Smooth muscle cell of the brain vasculature (primary cell): ENCODE results near the gene SLC16A2.

Experiments
- DNase-seq: peaks from one replicate; pipeline ENCODE4 v3.0.0-alpha.2; 2012; ENCODE audit warnings: low read depth, low spot score

The SLC16A2 gene

DNA sequence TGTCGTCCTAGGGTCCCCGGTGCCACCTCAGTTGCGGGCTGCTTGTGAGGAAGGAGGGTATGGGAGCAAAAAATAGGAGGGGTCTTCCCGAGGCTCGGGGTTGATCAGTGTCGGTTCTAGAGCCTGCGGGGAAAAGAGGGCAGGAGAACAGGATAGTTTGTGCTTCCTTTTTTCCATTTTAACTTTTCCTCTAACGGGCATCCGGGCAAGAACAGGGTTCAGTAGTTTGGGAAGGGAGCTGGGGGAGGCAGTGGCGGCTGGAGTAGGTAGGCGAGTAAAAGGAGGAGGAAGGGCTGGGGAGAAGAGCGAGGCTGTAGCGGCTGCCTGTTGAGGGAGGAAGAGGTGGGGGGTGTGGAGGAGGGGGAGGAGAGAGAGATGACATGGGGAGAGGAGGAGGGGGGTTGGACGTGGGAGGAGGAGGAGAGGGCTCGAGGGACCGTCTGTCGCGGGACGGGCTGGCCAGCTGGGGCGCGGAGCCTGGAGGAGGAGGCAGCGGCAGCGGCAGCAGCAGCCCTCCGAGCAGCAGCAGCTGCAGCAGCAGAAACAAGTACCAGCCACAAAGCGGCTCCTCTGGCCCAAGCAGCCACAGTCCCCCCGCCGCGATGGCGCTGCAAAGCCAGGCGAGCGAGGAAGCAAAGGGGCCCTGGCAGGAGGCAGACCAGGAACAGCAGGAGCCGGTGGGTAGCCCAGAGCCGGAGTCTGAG, at the start of gene SLC16A2:
TSS of gene SLC16A2 (plus strand) at position 458 of the 704 bp plus-strand sequence. CDS start at position 603, 145 bp downstream.
- no peak for DNase-seq

DNA sequence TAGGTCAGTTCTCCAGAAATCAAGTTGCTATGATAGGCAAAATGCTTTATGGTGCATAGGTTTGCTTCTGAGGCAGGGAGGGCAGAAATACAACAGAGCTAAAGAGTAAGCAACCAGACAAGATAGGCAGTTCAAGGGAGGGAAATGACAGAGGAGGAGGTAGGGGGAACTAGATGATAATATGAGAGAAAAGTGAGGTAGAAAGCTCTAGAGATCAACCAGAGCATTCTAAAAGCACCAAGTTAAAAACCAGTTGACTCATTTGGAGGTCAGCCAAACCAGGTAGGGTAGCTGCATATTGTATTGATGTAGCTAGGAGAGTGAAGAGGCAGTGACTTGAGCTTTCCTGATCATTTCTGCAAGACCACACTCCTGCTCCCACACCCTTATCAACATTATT, 49.0 kb upstream of the SLC16A2 start:
- DNase-seq = no peak

DNA sequence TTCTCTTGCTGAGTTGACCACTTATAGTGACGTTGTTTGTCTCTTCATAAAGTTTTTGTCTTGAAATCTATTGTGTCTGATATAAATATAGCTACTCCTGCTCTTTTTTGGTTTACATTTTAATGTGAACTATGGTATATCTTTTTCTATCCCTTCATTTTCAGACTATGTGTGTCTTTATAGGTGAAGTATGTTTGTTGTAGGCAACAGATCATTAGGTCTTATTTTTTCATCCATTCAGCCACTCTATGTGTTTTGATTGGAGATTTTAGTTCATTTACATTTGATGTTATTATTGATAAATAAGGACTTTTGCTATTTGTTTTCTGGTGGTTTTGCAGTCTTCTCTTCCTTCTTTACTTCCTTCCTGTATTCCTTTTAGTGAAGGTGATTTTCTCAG, 44.0 kb upstream of the SLC16A2 start:
- DNase-seq = no peak

DNA sequence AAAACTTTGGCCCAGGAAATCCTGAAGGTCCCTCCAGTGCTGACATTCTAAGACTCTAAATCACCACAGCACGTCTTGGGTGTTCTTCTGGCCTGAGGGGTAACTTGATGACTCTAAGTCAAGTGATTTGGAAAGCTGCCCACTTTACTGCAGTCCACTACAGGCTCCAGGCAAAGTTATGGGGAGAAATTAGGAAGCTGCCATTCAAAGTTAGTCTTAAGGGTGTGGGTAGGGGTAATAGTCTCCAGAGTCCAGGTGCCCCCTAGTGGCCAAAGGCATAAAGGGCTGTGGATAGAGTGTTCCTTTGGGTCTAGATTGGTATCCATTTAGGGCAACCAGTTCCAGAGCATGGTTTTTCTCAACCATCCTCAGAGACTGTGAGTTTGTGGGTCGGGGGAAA, 38.7 kb upstream of the SLC16A2 start:
- DNase-seq = peak; percentile 9

DNA sequence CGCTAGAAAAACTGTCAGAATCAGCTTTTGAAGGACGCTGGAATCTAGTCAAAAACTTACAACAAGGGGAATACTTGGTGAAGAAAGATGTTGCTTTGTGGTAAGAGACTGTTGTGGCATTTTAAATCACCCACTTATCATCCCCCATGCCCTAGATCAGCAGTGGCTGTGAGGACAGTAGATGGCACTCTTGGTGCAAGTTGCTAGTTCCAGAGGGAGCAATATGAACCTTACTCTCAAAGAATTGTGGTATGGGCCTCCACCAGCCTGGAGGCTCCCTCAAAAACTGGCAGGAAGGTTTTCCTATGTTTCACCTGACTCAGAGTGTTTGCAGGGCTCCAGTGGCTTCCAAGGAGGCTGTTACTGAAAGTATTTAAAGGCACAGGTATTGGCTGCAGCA, 37.7 kb upstream of the SLC16A2 start:
- DNase-seq = peak; percentile 7

DNA sequence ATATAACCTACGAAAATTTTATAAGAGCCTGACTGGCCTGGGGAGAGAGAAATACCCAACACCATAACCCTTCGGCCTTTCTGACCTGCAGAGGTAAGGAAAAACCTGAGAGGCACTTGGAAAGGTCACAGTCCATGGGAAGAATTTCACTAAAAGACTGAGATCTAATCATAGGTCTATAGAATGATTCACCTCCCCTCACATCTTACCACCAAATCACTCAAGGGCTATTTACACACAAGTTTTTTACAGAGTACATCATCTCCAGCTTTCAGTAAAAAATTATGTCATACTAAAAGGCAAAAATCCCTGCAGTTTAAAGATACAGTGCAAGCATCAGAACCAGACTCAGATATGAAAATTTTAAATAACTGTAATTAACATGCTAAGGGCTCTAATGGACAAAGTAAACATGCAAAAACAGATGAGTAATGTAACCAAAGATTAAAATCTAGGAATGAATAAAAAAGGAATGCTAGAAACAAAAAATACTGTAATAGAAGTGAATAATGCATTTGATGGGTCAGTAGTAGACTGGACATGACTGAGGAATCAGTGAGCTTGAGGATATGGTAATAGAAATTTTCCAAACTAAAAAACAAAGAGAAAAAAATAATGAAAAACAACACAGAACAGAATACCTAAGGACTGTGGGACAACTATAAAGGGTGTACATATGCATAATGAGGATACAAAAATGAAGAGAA, 32.1 kb upstream of the SLC16A2 start:
- no peak for DNase-seq

DNA sequence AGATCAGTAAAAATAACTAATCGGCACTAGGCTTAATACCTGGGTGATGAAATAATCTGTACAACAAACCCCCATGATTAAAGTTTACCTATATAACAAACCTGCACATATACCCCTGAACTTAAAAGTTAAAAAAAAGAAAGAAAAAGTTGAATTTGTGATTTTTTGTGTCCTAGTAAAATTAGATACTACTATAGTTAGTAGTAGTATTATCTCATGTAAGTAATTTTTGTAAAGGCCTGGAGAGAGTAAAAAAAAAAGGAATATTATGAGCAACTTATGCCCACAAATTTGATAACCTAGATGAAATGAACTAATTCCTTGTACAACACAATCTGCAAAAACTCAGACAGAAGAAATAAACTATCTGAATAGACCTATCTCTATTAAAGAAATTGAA, 25.7 kb upstream of the SLC16A2 start:
- DNase-seq = no peak

DNA sequence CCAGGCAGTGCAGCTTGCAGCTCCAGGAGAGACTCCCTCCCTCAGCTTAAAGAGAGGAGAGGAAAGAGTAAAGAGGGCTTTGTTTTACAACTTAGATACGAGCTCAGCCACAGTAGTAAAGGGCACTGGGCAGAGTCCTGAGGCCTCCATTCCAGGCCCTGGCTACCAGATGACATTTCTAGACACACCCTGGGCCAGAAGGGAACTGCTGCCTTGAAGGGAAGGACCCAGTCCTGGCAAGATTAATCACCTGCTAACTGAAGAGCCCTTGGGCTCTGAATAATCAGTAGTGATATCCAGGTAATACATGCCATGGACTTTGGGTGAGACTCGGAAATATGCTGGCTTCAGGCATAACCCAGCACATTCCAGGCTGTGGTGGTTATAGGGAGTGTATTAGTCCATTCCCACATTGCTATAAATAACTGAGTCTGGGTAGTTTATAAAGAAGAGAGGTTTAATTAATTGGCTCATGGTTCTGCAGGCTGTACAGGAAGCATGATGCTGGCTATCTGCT, 15.3 kb upstream of the SLC16A2 start:
- DNase-seq = no peak

DNA sequence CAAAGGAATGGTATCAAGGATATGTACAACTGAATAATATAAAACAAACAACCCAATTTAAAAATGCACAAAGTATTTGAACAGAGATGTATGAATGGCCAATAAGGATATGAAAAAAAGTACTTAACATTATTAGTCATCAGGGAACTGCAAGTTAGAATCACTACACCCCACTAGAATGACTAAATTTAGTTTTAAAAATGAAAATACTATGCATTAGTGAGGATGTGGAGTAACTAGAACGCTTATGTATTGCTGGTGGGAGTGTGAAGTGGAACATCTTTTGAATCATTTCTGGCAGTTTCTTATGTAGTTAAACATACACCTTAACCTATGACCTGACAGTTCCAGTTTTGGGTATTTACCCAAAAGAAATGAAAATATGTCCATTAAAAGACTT, 13.0 kb upstream of the SLC16A2 start:
- no peak for DNase-seq

DNA sequence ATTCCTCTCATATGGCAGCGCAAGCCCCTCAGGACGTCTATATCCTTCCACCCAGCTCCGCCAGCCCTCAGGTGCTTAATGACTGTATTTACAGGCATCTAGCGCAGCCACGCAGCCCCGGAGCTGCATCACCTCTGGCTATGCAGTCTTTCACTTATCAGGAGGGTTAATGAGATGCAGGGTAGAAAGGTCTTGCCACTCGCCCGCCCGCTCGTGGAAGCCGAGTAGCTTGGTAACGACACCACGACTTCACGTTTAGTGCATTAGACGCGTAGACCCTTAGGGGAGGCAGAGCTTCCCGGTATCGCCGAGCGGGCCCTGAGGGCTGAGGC, 1.5 kb upstream of the SLC16A2 start:
- no peak for DNase-seq

DNA sequence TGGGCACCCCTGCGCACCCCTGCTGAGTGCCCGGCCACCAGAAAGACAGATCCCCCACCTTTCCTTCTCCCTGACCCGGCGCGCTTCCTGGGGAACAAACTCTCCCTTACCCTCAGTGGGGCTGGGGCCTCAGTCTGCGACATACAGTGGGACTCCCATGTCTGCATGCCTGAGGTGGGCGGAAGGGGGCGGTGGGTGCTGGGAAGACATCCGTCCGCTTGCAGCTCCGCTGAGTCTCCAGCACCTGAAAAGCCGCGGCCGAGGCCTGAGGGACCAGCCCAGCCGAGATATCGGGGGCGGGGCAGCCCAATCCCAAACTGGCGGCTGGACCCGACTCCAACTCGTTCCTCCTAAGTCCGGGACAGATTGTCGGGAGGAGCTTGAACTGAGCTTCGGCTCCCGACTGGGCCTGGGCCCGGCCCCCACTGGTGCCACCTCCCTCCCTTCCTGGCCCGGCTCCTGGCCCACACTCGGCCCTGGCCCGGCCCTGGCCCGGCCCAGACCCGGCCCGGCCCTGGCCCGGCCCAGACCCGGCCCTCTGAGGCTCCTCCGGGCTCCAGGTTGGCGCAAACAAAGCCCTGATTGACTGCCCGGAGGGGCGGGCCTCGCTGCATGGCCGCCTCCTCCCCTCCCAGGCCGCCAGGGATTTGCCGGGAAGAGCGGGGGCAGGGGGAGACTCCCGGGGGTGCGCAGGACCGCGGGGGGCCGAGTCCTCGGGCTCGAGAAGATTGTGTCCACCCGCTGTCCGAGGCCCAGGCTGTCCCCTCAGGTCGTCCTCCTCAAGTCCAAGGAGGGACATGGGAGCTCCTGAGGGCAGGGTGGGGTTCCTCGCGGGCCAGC, 877 bp upstream of the SLC16A2 start:
- DNase-seq = no peak

DNA sequence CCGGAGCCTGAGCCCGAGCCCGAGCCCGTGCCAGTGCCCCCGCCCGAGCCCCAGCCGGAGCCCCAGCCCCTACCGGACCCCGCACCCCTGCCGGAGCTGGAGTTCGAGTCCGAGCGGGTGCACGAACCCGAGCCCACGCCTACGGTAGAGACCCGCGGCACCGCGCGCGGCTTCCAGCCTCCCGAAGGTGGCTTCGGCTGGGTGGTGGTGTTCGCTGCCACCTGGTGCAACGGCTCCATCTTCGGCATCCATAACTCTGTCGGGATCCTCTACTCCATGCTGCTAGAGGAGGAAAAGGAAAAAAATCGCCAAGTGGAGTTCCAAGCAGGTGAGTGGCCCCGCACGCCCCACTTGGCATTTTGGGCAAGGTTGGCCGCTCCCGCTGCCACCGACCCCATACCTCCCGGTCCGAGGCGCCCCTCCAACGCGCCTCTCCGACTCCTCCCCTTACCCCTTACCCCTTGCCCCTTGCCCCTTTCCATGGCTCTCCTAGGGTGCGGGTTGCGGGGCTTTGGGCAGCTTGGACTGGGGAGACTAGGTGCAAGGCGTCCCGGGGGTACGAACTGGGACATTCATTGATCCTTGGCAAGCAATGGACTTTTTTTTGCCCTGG, 553 bp downstream of the SLC16A2 start:
- no peak for DNase-seq

DNA sequence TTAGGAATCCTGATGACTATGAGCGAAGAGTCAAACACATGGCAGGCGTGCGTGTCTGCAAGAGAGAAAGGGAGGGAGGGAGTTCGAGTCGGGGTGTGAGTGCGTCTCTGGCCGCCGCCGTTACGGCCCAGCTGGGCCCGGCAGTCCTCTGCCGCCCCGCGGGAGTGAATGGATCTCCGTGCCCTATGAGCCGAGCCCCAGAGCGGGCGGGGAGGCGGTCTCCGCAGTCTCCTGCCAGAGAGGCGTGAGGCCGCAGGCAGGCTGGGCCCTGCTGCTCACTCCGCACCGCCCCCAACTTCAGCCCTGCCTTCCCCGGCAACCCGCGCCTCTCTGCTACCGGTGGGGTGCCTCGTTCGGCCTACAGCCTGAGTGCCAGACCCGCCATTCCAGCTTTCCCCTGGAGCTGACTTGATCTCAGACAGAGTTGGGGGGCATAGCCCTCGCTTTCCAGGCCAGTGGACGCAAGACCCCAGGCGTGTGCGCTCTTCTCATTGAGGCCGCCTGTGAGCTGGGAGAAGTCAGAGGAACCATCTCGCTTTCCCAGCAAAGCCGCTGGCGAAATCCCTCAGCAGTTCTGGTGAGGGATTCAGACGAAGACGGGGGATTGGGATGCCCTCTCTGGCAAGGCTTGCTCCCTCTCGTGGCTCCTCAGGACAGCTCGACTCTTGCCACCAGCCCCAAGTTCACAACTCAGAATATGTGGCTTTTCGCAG, 1.4 kb downstream of the SLC16A2 start:
- no peak for DNase-seq

DNA sequence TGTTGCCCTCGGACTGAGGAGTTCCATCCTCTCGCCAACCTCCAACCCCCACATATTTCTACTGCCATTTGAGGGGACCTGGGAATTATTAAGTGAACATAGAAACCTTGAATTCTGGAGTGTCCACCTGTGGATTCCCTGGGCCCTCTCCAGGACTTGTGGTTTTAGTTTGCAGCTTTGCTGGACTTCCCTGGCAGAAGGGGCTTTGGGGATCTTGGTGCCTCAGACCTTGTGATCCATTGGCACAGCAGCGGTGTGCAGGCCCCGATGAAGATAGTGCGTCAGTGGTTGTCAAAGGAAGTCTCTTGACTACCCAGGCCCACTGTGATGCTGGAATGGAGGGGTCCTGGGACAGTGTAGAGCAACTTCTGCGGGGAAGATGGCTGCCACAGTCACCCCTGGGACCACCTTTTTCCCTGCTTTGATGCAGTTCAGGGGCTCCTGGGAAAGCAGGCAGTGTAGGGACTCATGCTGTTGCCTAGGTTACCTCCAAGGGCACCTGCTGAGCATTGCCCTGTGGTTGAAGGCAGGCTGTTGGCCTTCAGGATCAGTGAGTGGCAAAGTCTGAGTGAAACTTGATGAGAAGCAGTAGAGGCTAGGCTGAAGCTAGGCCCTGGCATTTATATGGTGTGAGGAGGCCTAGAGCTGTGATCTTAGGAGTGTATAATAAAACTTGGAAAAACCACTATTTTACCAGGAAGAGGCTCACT, 2.2 kb downstream of the SLC16A2 start:
- DNase-seq = no peak

DNA sequence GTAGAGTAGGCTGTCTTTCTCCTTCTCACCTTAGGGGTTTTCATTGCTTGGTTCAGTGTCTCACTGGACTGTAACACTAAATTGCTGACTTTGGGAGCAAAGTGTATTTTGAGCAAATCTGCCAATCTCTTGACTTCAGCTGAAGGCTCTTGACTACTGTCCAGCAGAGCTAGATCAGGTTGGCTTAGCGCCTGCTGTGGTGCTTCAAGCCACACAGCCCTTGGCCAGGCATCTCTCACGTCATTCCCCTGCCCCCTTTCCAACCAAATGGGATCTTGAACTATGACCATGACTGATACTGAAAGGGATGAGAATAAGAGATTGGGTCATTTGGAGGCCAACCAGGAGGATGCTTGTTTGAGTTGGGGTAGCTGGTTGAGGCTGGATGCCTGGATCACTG, 4.8 kb downstream of the SLC16A2 start:
- DNase-seq = no peak

DNA sequence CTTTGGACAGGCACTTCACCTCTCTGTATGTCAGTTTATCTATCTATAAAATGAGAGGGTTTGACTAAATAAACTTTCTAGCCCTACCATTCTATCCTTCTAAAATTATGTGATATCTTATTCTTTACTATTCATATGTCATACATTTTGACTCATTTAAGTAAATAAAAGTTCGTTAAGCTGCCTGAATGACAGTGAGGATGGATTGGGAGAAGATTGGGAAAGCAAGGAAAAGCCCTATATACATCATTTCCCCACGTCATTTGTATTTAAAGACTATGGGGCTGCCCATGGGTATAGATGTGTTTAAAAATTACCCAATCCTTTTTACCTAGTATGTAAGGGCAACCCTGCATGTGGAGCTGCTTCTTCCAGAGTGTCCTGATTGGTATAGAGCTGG, 5.3 kb downstream of the SLC16A2 start:
- DNase-seq = no peak

DNA sequence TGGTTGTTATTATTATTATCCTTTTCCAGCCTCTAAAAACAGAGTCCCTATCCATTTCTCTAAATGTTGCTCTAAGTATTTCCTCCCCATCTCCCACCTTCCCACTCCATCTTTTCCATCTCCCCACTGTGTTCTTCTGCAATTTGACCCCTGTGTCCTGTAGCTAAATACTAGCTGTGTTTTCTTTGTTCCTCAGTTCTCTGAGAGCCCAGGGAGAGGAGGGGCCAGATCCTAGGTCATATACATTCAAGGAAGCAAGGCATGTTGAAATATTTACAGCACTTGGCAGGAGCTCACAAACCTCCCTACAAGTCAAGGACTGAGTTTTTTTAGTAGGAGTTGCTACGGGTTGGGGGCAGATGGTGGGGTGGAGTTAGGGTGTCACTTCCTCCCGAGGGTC, 10.5 kb downstream of the SLC16A2 start:
- no peak for DNase-seq

DNA sequence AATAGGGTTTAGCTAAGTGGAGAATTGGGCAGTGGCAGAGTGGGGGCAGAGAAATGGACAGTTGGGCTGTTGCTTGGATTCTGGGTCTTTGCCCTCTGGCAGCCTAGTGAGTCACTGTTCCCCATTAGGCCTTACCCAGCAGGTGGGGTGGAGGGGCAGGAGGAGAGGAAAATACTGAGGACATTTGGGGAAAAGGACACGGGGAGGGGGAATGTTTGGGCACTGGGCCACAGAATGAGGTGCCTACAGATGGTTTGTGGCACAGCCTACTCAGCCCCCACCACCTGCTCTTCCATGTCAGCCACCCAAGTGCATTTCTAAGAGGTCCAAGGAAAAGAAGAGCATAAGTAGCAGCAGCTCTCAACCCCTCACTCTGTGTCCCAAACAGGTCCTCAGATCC, 13.0 kb downstream of the SLC16A2 start:
- no peak for DNase-seq

DNA sequence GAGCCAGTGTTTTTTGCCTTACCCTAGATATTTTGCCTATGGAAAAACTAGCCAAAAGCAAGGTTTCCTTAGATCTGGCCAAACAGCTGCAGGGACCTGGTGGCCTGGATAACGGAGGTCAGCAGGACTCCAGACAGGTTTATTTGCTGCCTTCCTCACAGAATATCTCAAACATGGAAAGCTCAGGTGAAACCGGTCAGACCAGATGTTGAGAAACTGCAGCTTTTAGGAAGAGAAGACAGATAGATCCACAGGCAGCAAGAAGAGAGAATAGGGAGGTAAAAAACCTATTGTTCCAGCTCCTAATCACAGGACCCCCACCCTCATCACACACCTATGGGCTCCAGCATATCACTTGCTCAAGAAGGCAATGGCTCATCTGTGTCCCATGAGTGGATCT, 16.2 kb downstream of the SLC16A2 start:
- DNase-seq = no peak

DNA sequence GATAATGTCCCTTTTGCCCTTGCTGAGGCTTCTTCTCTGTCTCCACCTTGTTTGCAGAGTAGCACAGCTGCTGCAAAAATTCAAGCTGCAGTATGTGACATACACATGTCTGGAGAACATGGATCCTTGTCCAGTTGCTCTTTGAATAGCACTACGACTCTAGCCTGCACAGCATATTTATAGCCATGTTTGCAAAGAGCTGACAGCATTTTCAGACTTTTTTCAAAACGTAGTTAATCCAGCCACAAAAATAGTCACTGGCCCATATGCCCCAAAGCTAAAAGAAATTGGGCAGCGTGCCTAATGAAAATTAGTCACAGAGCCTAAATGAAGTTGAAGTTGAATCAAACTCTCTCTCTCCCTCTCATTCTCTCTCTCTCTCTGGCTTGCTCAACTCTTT, 17.5 kb downstream of the SLC16A2 start:
- DNase-seq = no peak

DNA sequence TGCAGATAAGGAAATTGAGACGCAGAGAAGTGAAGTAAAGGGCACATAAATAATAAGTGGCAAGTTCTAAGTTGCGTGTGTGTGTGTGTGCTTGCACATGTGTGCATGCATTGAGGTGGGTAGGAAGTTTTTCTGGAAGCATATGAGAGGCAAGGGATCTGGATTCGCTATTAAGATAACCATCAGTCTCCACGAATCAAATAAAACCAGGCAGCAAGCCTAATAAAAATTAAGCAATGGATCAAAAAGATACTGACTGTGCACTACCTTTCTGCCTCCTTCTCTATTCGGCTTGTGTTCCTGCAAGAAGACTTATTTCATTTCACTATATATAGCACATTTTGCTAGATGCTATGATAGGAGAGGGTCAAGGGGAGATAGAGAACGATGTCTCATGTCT, 23.8 kb downstream of the SLC16A2 start:
- no peak for DNase-seq
